Motor neuron (in vitro differentiated cells): ENCODE measurements around the gene AUTS2. TPM values are rescaled to one million over a fixed set of nuclear protein-coding genes. Genes with fewer than 3 reads are reported as not detected.

Source experiments
- ATAC-seq, 8 experiments: fragments of 200-7000 bp; cut with Tn5 transposase; replicated peaks in 6 of 8; 2 replicates each; pipeline ENCODE4 v1.8.0; 2021; ENCODE audit warnings: mild to moderate bottlenecking in 8 of 8, moderate library complexity in 8 of 8
- H3K27ac ChIP-seq, 2 donors: fragments of 250-450 bp; sonication (Bioruptor Pico); 2 replicates each; pipeline ENCODE4 v1.9.0; 2021; ENCODE audit warnings: antibody characterized with exemption in 2 of 2, mild to moderate bottlenecking in 2 of 2, moderate library complexity in 1 of 2
- H3K4me1 ChIP-seq, 2 donors: fragments of 250-450 bp; sonication (Bioruptor Pico); replicated peaks in 1 of 2; 2 replicates each; pipeline ENCODE4 v1.6.1; 2021; ENCODE audit warnings: antibody characterized with exemption in 2 of 2, mild to moderate bottlenecking in 2 of 2, moderate library complexity in 1 of 2
- H3K4me3 ChIP-seq, 5 donors: fragments of 250-450 bp; sonication (Bioruptor Pico); 2 replicates each; pipeline ENCODE4 v1.9.0; 2021; ENCODE audit warnings: antibody characterized with exemption in 5 of 5, mild to moderate bottlenecking in 5 of 5, moderate library complexity in 4 of 5
- WGBS, 10 experiments: fragments of 450-650 bp; shearing (Covaris generic); methylation state at CpG; one replicate each; pipeline ENCODE4 v1.0.0; 2022; 5-methylcytosine and 5-hydroxymethylcytosine counted together
- in situ Hi-C, 9 experiments: fragments of 400-800 bp; cut with MboI; loops; one replicate each; pipeline ENCODE4 v1.15.0; 2021; ENCODE audit warnings: low sequenced_read_pairs in 9 of 9, low pct_unique_long_range_greater_than_20kb in 2 of 9; ENCODE audit not compliant: unreplicated experiment in 9 of 9
- total RNA-seq, 8 experiments: library from RNA; unstranded; fragments of 300-600 nt; gene quantifications; 2 replicates each; pipeline versions ENCODE4 v1.2.3 to v1.2.4, GENCODE V29; 2022

The AUTS2 gene
- total RNA-seq, 8 experiments from 2014 or later, result 0.49 to 68.6 (median 32.2) TPM

- H3K4me1 ChIP-seq, result peaks cover 8 to 11% of the 10 kb centered on the region in 2 donors
- whole genome bisulfite sequencing, 10 experiments, result 6 to 89% (median 63%) methylated on average over 3 to 7 of the region's 7 CpGs; no CpG with 5 or more reads in 1 of the 10 experiments
- no peak overlapping the region for H3K4me3 ChIP-seq
- peak in 1 of 8 experiments; percentile 33 for ATAC-seq
- in situ Hi-C loops, result no loop called here
- H3K27ac ChIP-seq, result no peak overlapping the region
Measured at GRCh38 chr7:70005891-70006260, 407.6 kb downstream of the AUTS2 start.

- peak in 3 of 8 experiments; percentile 31 to 49 (median 35) for ATAC-seq
- peaks cover 8 to 11% of the 10 kb centered on the region in 2 donors for H3K4me1 ChIP-seq
- 0 to 67% (median 40%) methylated on average over 1 to 8 of the region's 9 CpGs for WGBS, 10 experiments
- in situ Hi-C loops, result no loop called here
- no peak overlapping the region for H3K4me3 ChIP-seq
- no peak overlapping the region for H3K27ac ChIP-seq
Measured at GRCh38 chr7:70006261-70006920, 408.1 kb downstream of the AUTS2 start.

GRCh38 chr7:70008466-70008865 is 410.2 kb downstream of the AUTS2 start:
- 69 to 100% (median 96%) methylated on average over 2 to 4 of the region's 4 CpGs for WGBS, 10 experiments
- Histone ChIP-seq H3K4me3 (no peak overlapping the region), H3K4me1 (peaks cover 8 to 13% of the 10 kb centered on the region in 2 donors), H3K27ac (no peak overlapping the region)
- in situ Hi-C loops, result no loop called here
- no peak for ATAC-seq

GRCh38 chr7:70014472-70015177 is 416.4 kb downstream of the AUTS2 start:
- in situ Hi-C loops, result no loop called here
- no peak overlapping the region for H3K4me3 ChIP-seq
- no peak for ATAC-seq
- no peak overlapping the region for H3K27ac ChIP-seq
- H3K4me1 ChIP-seq, result peaks cover 15 to 31% of the 10 kb centered on the region in 2 donors
- 20 to 86% (median 60%) methylated on average over 1 to 3 of the region's 3 CpGs for WGBS, 10 experiments

- ATAC-seq, result no peak
- in situ Hi-C loops, result no loop called here
- H3K4me1 ChIP-seq, result peaks cover 15 to 31% of the 10 kb centered on the region in 2 donors
- 0 to 100% (median 74%) methylated on average over 1 of the region's 1 CpG for WGBS, 10 experiments
- no peak overlapping the region for H3K27ac ChIP-seq
- H3K4me3 ChIP-seq, result no peak overlapping the region
Measured at GRCh38 chr7:70015353-70015752, 417.1 kb downstream of the AUTS2 start.

- in situ Hi-C loops, result no loop called here
- ATAC-seq, result peak in 6 of 8 experiments; percentile 56 to 95 (median 84)
- Histone ChIP-seq H3K4me1 (peaks cover 15 to 31% of the 10 kb centered on the region in 2 donors), H3K27ac (no peak overlapping the region), H3K4me3 (no peak overlapping the region)
- 36 to 100% (median 80%) methylated on average over 1 to 4 of the region's 6 CpGs; no CpG with 5 or more reads in 1 of the 10 experiments for WGBS, 10 experiments
Measured at GRCh38 chr7:70016044-70016770, 417.9 kb downstream of the AUTS2 start.

GRCh38 chr7:70017357-70017756 is 419.1 kb downstream of the AUTS2 start:
- 0 to 100% (median 55%) methylated on average over 1 to 3 of the region's 3 CpGs; no CpG with 5 or more reads in 3 of the 10 experiments for WGBS, 10 experiments
- ATAC-seq, result peak in 5 of 8 experiments; percentile 70 to 90 (median 80)
- Histone ChIP-seq H3K4me1 (peaks cover 20 to 29% of the 10 kb centered on the region in 2 donors), H3K4me3 (no peak overlapping the region), H3K27ac (no peak overlapping the region)
- in situ Hi-C loops, result no loop called here

- 14 to 100% (median 94%) methylated on average over 1 of the region's 1 CpG; no CpG with 5 or more reads in 4 of the 10 experiments for WGBS, 10 experiments
- peaks cover 20 to 29% of the 10 kb centered on the region in 2 donors for H3K4me1 ChIP-seq
- no peak for ATAC-seq
Measured at GRCh38 chr7:70018700-70019099, 420.4 kb downstream of the AUTS2 start.

GRCh38 chr7:70027867-70028266 is 429.6 kb downstream of the AUTS2 start:
- H3K4me1 ChIP-seq, result peaks cover 17 to 40% of the 10 kb centered on the region in 2 donors
- 57 to 100% (median 83%) methylated on average over 1 to 4 of the region's 4 CpGs; no CpG with 5 or more reads in 1 of the 10 experiments for WGBS, 10 experiments
- H3K27ac ChIP-seq, result no peak overlapping the region
- no peak overlapping the region for H3K4me3 ChIP-seq
- in situ Hi-C loops, result no loop called here
- ATAC-seq, result no peak

More at GRCh38 chr7:70018700-70019099, 420.4 kb downstream of the AUTS2 start:
- Histone ChIP-seq H3K27ac (no peak overlapping the region), H3K4me3 (no peak overlapping the region)
- in situ Hi-C loops, result no loop called here

- no peak for ATAC-seq
- in situ Hi-C loops, result no loop called here
- WGBS, 10 experiments, result 44 to 100% (median 94%) methylated on average over 1 to 2 of the region's 2 CpGs; no CpG with 5 or more reads in 3 of the 10 experiments
- Histone ChIP-seq H3K27ac (no peak overlapping the region), H3K4me3 (no peak overlapping the region), H3K4me1 (peaks cover 17 to 40% of the 10 kb centered on the region in 2 donors)
Measured at GRCh38 chr7:70028620-70029019, 430.3 kb downstream of the AUTS2 start.

- no peak overlapping the region for H3K27ac ChIP-seq
- 30 to 100% (median 73%) methylated on average over 1 of the region's 1 CpG; no CpG with 5 or more reads in 2 of the 10 experiments for WGBS, 10 experiments
- in situ Hi-C loops, result no loop called here
- peaks cover 21 to 40% of the 10 kb centered on the region in 2 donors for H3K4me1 ChIP-seq
- no peak overlapping the region for H3K4me3 ChIP-seq
- ATAC-seq, result no peak
Measured at GRCh38 chr7:70029993-70030392, 431.7 kb downstream of the AUTS2 start.

GRCh38 chr7:70030745-70031144 is 432.5 kb downstream of the AUTS2 start:
- peaks cover 23 to 42% of the 10 kb centered on the region in 2 donors for H3K4me1 ChIP-seq
- WGBS, 10 experiments, result 46 to 100% (median 63%) methylated on average over 1 to 3 of the region's 3 CpGs; no CpG with 5 or more reads in 4 of the 10 experiments
- H3K27ac ChIP-seq, result no peak overlapping the region
- H3K4me3 ChIP-seq, result no peak overlapping the region
- in situ Hi-C loops, result no loop called here
- peak in 2 of 8 experiments; percentile 4 to 42 for ATAC-seq

- Histone ChIP-seq H3K27ac (no peak overlapping the region), H3K4me1 (peaks cover 18 to 38% of the 10 kb centered on the region in 2 donors), H3K4me3 (no peak overlapping the region)
- in situ Hi-C loops, result no loop called here
- 17 to 83% (median 43%) methylated on average over 1 to 4 of the region's 4 CpGs; no CpG with 5 or more reads in 2 of the 10 experiments for WGBS, 10 experiments
- peak in 4 of 8 experiments; percentile 45 to 76 (median 66) for ATAC-seq
Measured at GRCh38 chr7:70031245-70031644, 433.0 kb downstream of the AUTS2 start.
